HCT116 (cell line): Measurements from ENCODE around the gene SEMA3G. TPM values are rescaled to one million over a fixed set of nuclear protein-coding genes. Genes with fewer than 3 reads are reported as not detected.

Experiments used
- ATAC-seq: fragments of 200-7000 bp; cut with Tn5 transposase; 2 replicates; pipeline ENCODE4 v1.9.1; 2020; ENCODE audit warnings: mild to moderate bottlenecking, moderate library complexity
- BruUV-seq: library from RNA; stranded (reverse); fragments of 400-500 nt; replicated peaks from 2 replicates; lab custom pipeline; 2021; lab: Mats Ljungman, UMichigan
- CTCF ChIA-PET: fragments of 300-600 bp; sonication (Branson Sonifier 250); formaldehyde crosslinking; loops from one replicate; lab custom pipeline; 2021; ENCODE audit warnings: antibody characterized with exemption; lab: Charles Lee
- POLR2A ChIA-PET: fragments of 300-600, 350-600 bp; sonication (Branson Sonifier 250); formaldehyde crosslinking; loops from one replicate; lab custom pipeline; 2021; ENCODE audit warnings: antibody characterized with exemption; lab: Charles Lee
- RAD21 ChIA-PET, 2 experiments: fragments of 300-600 bp; sonication (Branson Sonifier 250); formaldehyde crosslinking; loops; one replicate each; lab custom pipeline; 2023; ENCODE audit warnings: low total read pairs in 2 of 2; ENCODE audit not compliant: uncharacterized antibody in 2 of 2, unreplicated experiment in 2 of 2, low non-redundant PET in 1 of 2; lab: Charles Lee
- DNase-seq: peaks from one replicate; pipeline ENCODE4 v3.0.0-alpha.2; 2010; ENCODE audit warnings: low read depth, low spot score
- H2AFZ ChIP-seq: fragments of 200-600 bp; shearing (Covaris generic), sonication (generic); 2 replicates; pipeline ENCODE4 v1.6.1; 2017; ENCODE audit warnings: low read depth, mixed run types, mixed read lengths, antibody characterized with exemption, low read length; ENCODE audit not compliant: poor library complexity, severe bottlenecking
- H3K27ac ChIP-seq: 2 replicates; pipeline ENCODE4 v1.5.1; 2012; ENCODE audit warnings: low read depth, low read length
- H3K27me3 ChIP-seq: fragments of 200-600 bp; sonication (generic); 2 replicates; pipeline ENCODE4 v1.6.1; 2016; ENCODE audit warnings: mixed run types, low read length, mixed read lengths; ENCODE audit not compliant: insufficient read depth
- H3K36me3 ChIP-seq, 2 experiments: fragments of 200-500 bp in 1 of 2; fragments of 200-600 bp in 1 of 2; sonication (Bioruptor generic) in 1 of 2; sonication (generic) in 1 of 2; 2 replicates each; pipeline versions ENCODE4 v1.5.1 to v1.6.1; 2014 to 2016; ENCODE audit warnings: low read length in 2 of 2, inconsistent platforms in 1 of 2, mixed read lengths in 1 of 2, mixed run types in 1 of 2; ENCODE audit not compliant: insufficient read depth in 2 of 2, control insufficient read depth in 1 of 2
- H3K4me1 ChIP-seq, 2 experiments: fragments of 200-600 bp in 1 of 2; sonication (generic) in 1 of 2; 2 replicates each; pipeline versions ENCODE4 v1.5.1 to v1.6.1; 2012 to 2017; ENCODE audit warnings: low read length in 2 of 2, inconsistent platforms in 1 of 2, mild to moderate bottlenecking in 1 of 2, mixed read lengths in 1 of 2, mixed run types in 1 of 2, moderate library complexity in 1 of 2; ENCODE audit not compliant: insufficient read depth in 2 of 2, control insufficient read depth in 1 of 2
- H3K4me2 ChIP-seq: fragments of 200-600 bp; sonication (generic); 2 replicates; pipeline ENCODE4 v1.6.1; 2017; ENCODE audit warnings: mixed run types, low read length, mixed read lengths
- H3K4me3 ChIP-seq, 2 experiments: fragments of 200-600 bp in 1 of 2; sonication (generic) in 1 of 2; replicated peaks in 1 of 2; 2 replicates each; pipeline ENCODE4 v1.5.1; 2011 to 2016; ENCODE audit warnings: low read length in 2 of 2, control low read depth in 1 of 2, low read depth in 1 of 2, mild to moderate bottlenecking in 1 of 2, mixed read lengths in 1 of 2, mixed run types in 1 of 2
- H3K79me2 ChIP-seq: fragments of 200-600 bp; sonication (generic); 2 replicates; pipeline ENCODE4 v1.6.1; 2017; ENCODE audit warnings: mild to moderate bottlenecking, mixed run types, low read length, moderate library complexity, mixed read lengths; ENCODE audit not compliant: insufficient read depth
- H3K9ac ChIP-seq: fragments of 200-600 bp; sonication (generic); 2 replicates; pipeline ENCODE4 v1.6.1; 2016; ENCODE audit warnings: low read length, mixed read lengths
- H3K9me2 ChIP-seq: fragments of 200-600 bp; sonication (generic), shearing (Covaris generic); 2 replicates; pipeline ENCODE4 v1.6.1; 2017; ENCODE audit warnings: mixed run types, mild to moderate bottlenecking, moderate library complexity; ENCODE audit not compliant: insufficient read depth
- H3K9me3 ChIP-seq, 2 experiments: fragments of 200-500 bp in 1 of 2; fragments of 200-600 bp in 1 of 2; sonication (Bioruptor generic) in 1 of 2; sonication (generic) in 1 of 2; 2 replicates each; pipeline ENCODE4 v1.6.1; 2014 to 2017; ENCODE audit warnings: low read length in 2 of 2, mixed read lengths in 2 of 2, inconsistent platforms in 1 of 2, low read depth in 1 of 2, mild to moderate bottlenecking in 1 of 2, mixed run types in 1 of 2, moderate library complexity in 1 of 2; ENCODE audit not compliant: control insufficient read depth in 1 of 2, insufficient read depth in 1 of 2
- H4K20me1 ChIP-seq: fragments of 200-600 bp; sonication (generic), shearing (Covaris generic); 2 replicates; pipeline ENCODE4 v1.6.1; 2017; ENCODE audit warnings: mixed run types, mild to moderate bottlenecking, moderate library complexity; ENCODE audit not compliant: insufficient read depth
- CBX3 ChIP-seq: IDR thresholded peaks from 2 replicates; pipeline ENCODE4 v1.6.1; 2012; ENCODE audit warnings: low read depth
- CEBPB ChIP-seq: IDR thresholded peaks from 2 replicates; pipeline ENCODE4 v1.6.1; 2012; ENCODE audit warnings: low read depth
- CTCF ChIP-seq, 3 experiments: fragments of 200-600 bp in 1 of 3; sonication (generic) in 1 of 3; IDR thresholded peaks in 2 of 3; conservative IDR thresholded peaks in 1 of 3; 2 replicates each; pipeline ENCODE4 v1.5.1; 2012 to 2017; ENCODE audit warnings: low read depth in 2 of 3, low read length in 2 of 3, antibody characterized with exemption in 1 of 3, borderline replicate concordance in 1 of 3, control low read depth in 1 of 3, mild to moderate bottlenecking in 1 of 3, mixed read lengths in 1 of 3, mixed run types in 1 of 3, moderate library complexity in 1 of 3; ENCODE audit not compliant: insufficient read depth in 1 of 3
- EGR1 ChIP-seq: IDR thresholded peaks from 2 replicates; pipeline ENCODE4 v1.6.1; 2012; ENCODE audit warnings: low read depth
- ELF1 ChIP-seq: IDR thresholded peaks from 2 replicates; pipeline ENCODE4 v1.6.1; 2012; ENCODE audit warnings: low read depth, borderline replicate concordance
- EZH2phosphoT487 ChIP-seq: fragments of 200-600 bp; IDR thresholded peaks from 2 replicates; pipeline ENCODE4 v1.6.1; 2018; ENCODE audit warnings: antibody characterized with exemption, borderline replicate concordance
- FOSL1 ChIP-seq: IDR thresholded peaks from 2 replicates; pipeline ENCODE4 v1.6.1; 2012; ENCODE audit warnings: low read depth
- JUND ChIP-seq: IDR thresholded peaks from 2 replicates; pipeline ENCODE4 v1.6.1; 2012
- MAX ChIP-seq: IDR thresholded peaks from 2 replicates; pipeline ENCODE4 v1.6.1; 2012
- POLR2A ChIP-seq: IDR thresholded peaks from 2 replicates; pipeline ENCODE4 v1.7.0; 2011; ENCODE audit warnings: borderline replicate concordance; ENCODE audit not compliant: insufficient read depth, insufficient read length; ENCODE audit errors: extremely low read depth
- POLR2AphosphoS5 ChIP-seq: IDR thresholded peaks from 2 replicates; pipeline ENCODE4 v1.6.1; 2011; ENCODE audit warnings: mild to moderate bottlenecking, low read depth, low read length, moderate library complexity
- REST ChIP-seq: IDR thresholded peaks from 2 replicates; pipeline ENCODE4 v1.6.1; 2012; ENCODE audit warnings: low read depth
- SRF ChIP-seq: IDR thresholded peaks from 2 replicates; pipeline ENCODE4 v1.6.1; 2012; ENCODE audit warnings: low read depth
- TCF7L2 ChIP-seq: IDR thresholded peaks from 2 replicates; pipeline ENCODE4 v1.7.0; 2011; ENCODE audit warnings: borderline replicate concordance, inconsistent platforms; ENCODE audit not compliant: insufficient read depth, insufficient read length; ENCODE audit errors: extremely low read depth
- ZFX ChIP-seq: fragments of 450-650 bp; IDR thresholded peaks from 2 replicates; pipeline ENCODE4 v1.6.1; 2017
- ZNF274 ChIP-seq: fragments of 200-500 bp; sonication (Bioruptor generic); IDR thresholded peaks from 2 replicates; pipeline ENCODE4 v1.6.1; 2014; ENCODE audit warnings: mild to moderate bottlenecking, low read depth, low read length, inconsistent platforms
- intact Hi-C: fragments of 100-400 bp; cut with micrococcal nuclease; formaldehyde crosslinking; loops from 2 replicates; pipeline ENCODE4 v1.10.0; 2022
- total RNA-seq: library from RNA; stranded (reverse); gene quantifications from one replicate; pipeline ENCODE4 v1.2.1, GENCODE V29; 2021; ENCODE audit not compliant: unreplicated experiment

The SEMA3G gene
- total RNA-seq, 1 experiment from 2014 or later, result 4.2 TPM

- TF ChIP-seq SRF (no peak), EZH2phosphoT487 (no peak), JUND (no peak)
Measured at GRCh38 chr3:52434491-52435115, 10.3 kb downstream of the SEMA3G start (continued).

GRCh38 chr3:52433996-52434479, 10.9 kb downstream of the SEMA3G start:
- RAD21 ChIA-PET, result no interaction called here
- no peaks in the 10 kb centered on the region for H3K79me2 ChIP-seq
- CTCF ChIA-PET, result no interaction called here
- POLR2A ChIA-PET, result interaction anchor here (1.3 kb wide), 1 partner anchor 11 kb away, joined by 3 read pairs; the partner anchor contains the start of gene SEMA3G
- no peaks in the 10 kb centered on the region for H4K20me1 ChIP-seq
- BruUV-seq, result no TSS peak
- H2AFZ ChIP-seq, result no peak overlapping the region
- H3K9me2 ChIP-seq, result no peaks in the 10 kb centered on the region
- no peak for TF ChIP-seq EGR1
- no peak for TF ChIP-seq TCF7L2
- TF ChIP-seq POLR2AphosphoS5, result no peak
- TF ChIP-seq ZNF274, result no peak
- no peak for TF ChIP-seq REST
- TF ChIP-seq CEBPB, result no peak
- TF ChIP-seq POLR2A, result no peak
- TF ChIP-seq JUND, result no peak
- TF ChIP-seq CBX3, result no peak
- no peak for TF ChIP-seq MAX
- TF ChIP-seq CTCF (IDR thresholded peaks at IDR 0.05 in 2 of 3, conservative IDR thresholded peaks at IDR 0.05 in 1 of 3; ENCODE audit: borderline replicate concordance in 1 of 3, insufficient read depth in 1 of 3, low read depth in 2 of 3, low read length in 2 of 3), result no peak
- no peak for TF ChIP-seq ZFX
- no peak for TF ChIP-seq FOSL1
- TF ChIP-seq ELF1, result no peak
- H3K27me3 ChIP-seq, result no peaks in the 10 kb centered on the region
- H3K4me3 ChIP-seq, result no peak overlapping the region
- H3K36me3 ChIP-seq, result no peaks in the 10 kb centered on the region
- H3K9me3 ChIP-seq, result no peaks in the 10 kb centered on the region
- ATAC-seq (no peak), DNase-seq (no peak)
- H3K9ac ChIP-seq, result no peak overlapping the region
- no peak overlapping the region for H3K27ac ChIP-seq
- no peak overlapping the region for H3K4me2 ChIP-seq
- H3K4me1 ChIP-seq, result no peaks in the 10 kb centered on the region
- intact Hi-C loops, result no loop called here
